Retinal pigment epithelial cell (primary cell): ENCODE measurements around the gene LRRC3.
"Not testable (repeated sequence)": the region's sequence is repeated elsewhere in the genome, so short reads cannot be mapped to it uniquely, and the experiment has no call there.

Experiments used
- DNase-seq: peaks from one replicate; pipeline ENCODE4 v3.0.0-alpha.2; 2010; ENCODE audit warnings: low read depth
- H3K4me3 ChIP-seq: 2 replicates; pipeline ENCODE4 v1.5.1; 2011; ENCODE audit warnings: mild to moderate bottlenecking, low read length, control low read depth, moderate library complexity
- CTCF ChIP-seq: conservative IDR thresholded peaks from 2 replicates; pipeline ENCODE4 v1.5.1; 2011; ENCODE audit warnings: low read depth, low read length, control low read depth, inconsistent platforms

LRRC3 gene

GRCh38 chr21:44500111-44500510, 44.8 kb downstream of the LRRC3 start:
- no peak for TF ChIP-seq CTCF
- H3K4me3 ChIP-seq: no peak overlapping the region
- DNase-seq: no peak

- DNase-seq: no peak
- H3K4me3 ChIP-seq: no peak overlapping the region
- no peak for TF ChIP-seq CTCF
Measured at GRCh38 chr21:44502171-44502958, 47.1 kb downstream of the LRRC3 start.

GRCh38 chr21:44503006-44503889, 47.9 kb downstream of the LRRC3 start:
- DNase-seq, H3K4me3 ChIP-seq: not testable (repeated sequence)

GRCh38 chr21:44503901-44504399, 48.6 kb downstream of the LRRC3 start:
- no peak overlapping the region for H3K4me3 ChIP-seq
- TF ChIP-seq CTCF: no peak
- DNase-seq: no peak

GRCh38 chr21:44505673-44506278, 50.5 kb downstream of the LRRC3 start:
- no peak overlapping the region for H3K4me3 ChIP-seq
- no peak for TF ChIP-seq CTCF
- no peak for DNase-seq

GRCh38 chr21:44506279-44507255, 51.3 kb downstream of the LRRC3 start:
- TF ChIP-seq CTCF: no peak
- DNase-seq: no peak
- H3K4me3 ChIP-seq: no peak overlapping the region
